ENCODE results near the gene COBL. TPM values are rescaled to one million over a fixed set of nuclear protein-coding genes. Genes with fewer than 3 reads are reported as not detected.

The COBL gene
- total RNA-seq, 1 experiment from 2014 or later, result 52.3 TPM

DNA sequence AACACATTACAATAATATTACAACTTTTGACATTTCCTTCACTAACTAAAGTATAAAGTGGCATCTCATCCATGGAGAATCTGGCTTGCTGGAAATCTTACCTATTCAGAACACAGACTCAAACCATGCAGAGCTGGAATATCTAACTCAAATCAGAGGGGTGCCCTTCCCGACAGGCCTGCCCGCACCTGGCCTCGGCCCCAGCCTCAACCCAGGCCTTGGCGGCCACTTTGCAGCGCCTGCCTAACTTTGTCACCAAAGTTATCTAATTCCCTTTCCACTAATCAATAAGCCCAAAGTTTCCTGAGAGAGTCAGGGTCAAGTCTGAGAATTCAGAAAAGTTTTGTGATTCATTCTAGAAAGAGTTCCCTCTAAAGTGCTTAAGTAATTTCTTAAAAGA, 212.9 kb downstream of the COBL start:
- H3K79me1 ChIP-seq (ENCODE audit: insufficient read depth, low read depth, low read length, poor library complexity, severe bottlenecking), result no peaks in the 10 kb centered on the region
- no peak overlapping the region for H2BK15ac ChIP-seq (ENCODE audit: low read depth, low read length)
- H3K23me2 ChIP-seq (ENCODE audit: insufficient read length, low read depth, low read length, poor library complexity, severe bottlenecking), result no peaks in the 10 kb centered on the region
- H3K9me3 Mint-ChIP-seq, result peaks cover 2% of the 10 kb centered on the region in 2 experiments; a peak in 2 of 5 replicates
- no peak overlapping the region for H3K23ac ChIP-seq (ENCODE audit: insufficient read length, low read depth, low read length)
- H3K9ac ChIP-seq (ENCODE audit: extremely low read depth, insufficient read length, low read length), result no peak overlapping the region
- no peak overlapping the region for H3K56ac ChIP-seq (ENCODE audit: insufficient read length, low read depth, low read length)
- H4K20me1 ChIP-seq (ENCODE audit: control insufficient read depth, insufficient read depth, insufficient read length), result no peaks in the 10 kb centered on the region
- WGBS (ENCODE audit: extremely low coverage, insufficient read length, low lambda C conversion rate), result no CpG with 5 or more reads among the region's 5 CpGs
- H3K79me2 ChIP-seq (ENCODE audit: insufficient read depth, low read length), result no peaks in the 10 kb centered on the region
- TF ChIP-seq, protein P1, sequence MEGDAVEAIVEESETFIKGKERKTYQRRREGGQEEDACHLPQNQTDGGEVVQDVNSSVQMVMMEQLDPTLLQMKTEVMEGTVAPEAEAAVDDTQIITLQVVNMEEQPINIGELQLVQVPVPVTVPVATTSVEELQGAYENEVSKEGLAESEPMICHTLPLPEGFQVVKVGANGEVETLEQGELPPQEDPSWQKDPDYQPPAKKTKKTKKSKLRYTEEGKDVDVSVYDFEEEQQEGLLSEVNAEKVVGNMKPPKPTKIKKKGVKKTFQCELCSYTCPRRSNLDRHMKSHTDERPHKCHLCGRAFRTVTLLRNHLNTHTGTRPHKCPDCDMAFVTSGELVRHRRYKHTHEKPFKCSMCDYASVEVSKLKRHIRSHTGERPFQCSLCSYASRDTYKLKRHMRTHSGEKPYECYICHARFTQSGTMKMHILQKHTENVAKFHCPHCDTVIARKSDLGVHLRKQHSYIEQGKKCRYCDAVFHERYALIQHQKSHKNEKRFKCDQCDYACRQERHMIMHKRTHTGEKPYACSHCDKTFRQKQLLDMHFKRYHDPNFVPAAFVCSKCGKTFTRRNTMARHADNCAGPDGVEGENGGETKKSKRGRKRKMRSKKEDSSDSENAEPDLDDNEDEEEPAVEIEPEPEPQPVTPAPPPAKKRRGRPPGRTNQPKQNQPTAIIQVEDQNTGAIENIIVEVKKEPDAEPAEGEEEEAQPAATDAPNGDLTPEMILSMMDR (conservative IDR thresholded peaks at IDR 0.05), result no peak
- H3T11ph ChIP-seq (ENCODE audit: low read length), result no peak overlapping the region
- no peak overlapping the region for H2AK5ac ChIP-seq (ENCODE audit: insufficient read length, low read length)
- H3K4me3 Mint-ChIP-seq, result no peak overlapping the region
- H2BK20ac ChIP-seq (ENCODE audit: low read depth, low read length, poor library complexity, severe bottlenecking), result no peak overlapping the region
- no peak overlapping the region for H3K27ac ChIP-seq (ENCODE audit: insufficient read length, low read depth, low read length)
- H4K91ac ChIP-seq (ENCODE audit: insufficient read length, low read depth, low read length), result no peak overlapping the region
- no peak overlapping the region for H3K14ac ChIP-seq (ENCODE audit: insufficient read depth, low read length)
- H2AFZ ChIP-seq (ENCODE audit: low read length), result no peak overlapping the region
- H2BK5ac ChIP-seq (ENCODE audit: insufficient read length, low read length), result no peak overlapping the region
- H3K4ac ChIP-seq (ENCODE audit: low read depth, low read length), result no peak overlapping the region
- peaks cover 20 to 21% of the 10 kb centered on the region in 2 experiments for H3K4me1 Mint-ChIP-seq
- H3K36me3 Mint-ChIP-seq (ENCODE audit: insufficient read depth in 1 of 3, low read depth in 3 of 3), result peaks cover 2 to 13% (median 7%) of the 10 kb centered on the region in 3 experiments; a peak in 5 of 7 replicates
- no peaks in the 10 kb centered on the region for H3K27me3 Mint-ChIP-seq (ENCODE audit: low read depth)
- no peak for DNase-seq
- H2BK12ac ChIP-seq (ENCODE audit: insufficient read length, low read depth, low read length), result no peak overlapping the region
- H3K4me1 ChIP-seq (ENCODE audit: insufficient read depth, low read length), result peaks cover 8% of the 10 kb centered on the region; the same call in 1 of the 2 replicates
- no peak overlapping the region for H4K5ac ChIP-seq (ENCODE audit: insufficient read length, low read depth, low read length)
- H3K18ac ChIP-seq (ENCODE audit: insufficient read length, low read depth, low read length), result no peak overlapping the region
- no peaks in the 10 kb centered on the region for H3K9me3 ChIP-seq (ENCODE audit: control insufficient read depth, low read depth, low read length)
- no peak overlapping the region for H2BK120ac ChIP-seq (ENCODE audit: low read depth, low read length, poor library complexity, severe bottlenecking)
- no peak overlapping the region; a peak in 1 of 7 replicates for H3K27ac Mint-ChIP-seq
- no peak overlapping the region for H4K8ac ChIP-seq (replicated peaks; ENCODE audit: insufficient read length, low read depth, low read length)
- H3K4me2 ChIP-seq (ENCODE audit: insufficient read depth, insufficient read length, low read length), result no peak overlapping the region
- H3K27me3 ChIP-seq (ENCODE audit: insufficient read depth, low read length), result no peaks in the 10 kb centered on the region

Data from H9 (cell line).